HL-60/S4 treated with phorbol 12-myristate 13-acetate at 8.2 ng/mL for 4 days and 3 days (cell line): ENCODE results near the gene DPP6.

Experiments used
- in situ Hi-C: fragments of 300-500 bp; cut with MboI; formaldehyde crosslinking; loops from 2 replicates; pipeline ENCODE4 v1.15.0; 2022; ENCODE audit warnings: low sequenced_read_pairs

The DPP6 gene

GRCh38 chr7:154844955-154845354 lies 792.8 kb downstream of the DPP6 start:
- in situ Hi-C loops, result no loop called here

- in situ Hi-C loops, result no loop called here
Observed at GRCh38 chr7:154848464-154848863, 796.3 kb downstream of the DPP6 start.

GRCh38 chr7:154852205-154852604 lies 800.0 kb downstream of the DPP6 start:
- in situ Hi-C loops, result no loop called here

GRCh38 chr7:154853063-154853726 lies 801.0 kb downstream of the DPP6 start:
- in situ Hi-C loops, result no loop called here

GRCh38 chr7:154853727-154854095 lies 801.5 kb downstream of the DPP6 start:
- in situ Hi-C loops, result no loop called here

- in situ Hi-C loops, result no loop called here
Observed at GRCh38 chr7:154854836-154855235, 802.6 kb downstream of the DPP6 start.

GRCh38 chr7:154855366-154855765 lies 803.2 kb downstream of the DPP6 start:
- in situ Hi-C loops, result no loop called here

GRCh38 chr7:154856733-154857132 lies 804.5 kb downstream of the DPP6 start:
- in situ Hi-C loops, result no loop called here

- in situ Hi-C loops, result no loop called here
Observed at GRCh38 chr7:154857240-154857639, 805.0 kb downstream of the DPP6 start.

GRCh38 chr7:154857728-154858681 lies 805.8 kb downstream of the DPP6 start:
- in situ Hi-C loops, result no loop called here

GRCh38 chr7:154858836-154859537 lies 806.8 kb downstream of the DPP6 start:
- in situ Hi-C loops, result no loop called here

GRCh38 chr7:154859747-154860620 lies 807.8 kb downstream of the DPP6 start:
- in situ Hi-C loops, result no loop called here

- in situ Hi-C loops, result no loop called here
Observed at GRCh38 chr7:154860621-154861375, 808.6 kb downstream of the DPP6 start.

- in situ Hi-C loops, result no loop called here
Observed at GRCh38 chr7:154861589-154861988, 809.4 kb downstream of the DPP6 start.

- in situ Hi-C loops, result no loop called here
Observed at GRCh38 chr7:154862153-154862791, 810.1 kb downstream of the DPP6 start.

GRCh38 chr7:154863766-154864522 lies 811.7 kb downstream of the DPP6 start:
- in situ Hi-C loops, result no loop called here

- in situ Hi-C loops, result no loop called here
Observed at GRCh38 chr7:154864523-154864891, 812.3 kb downstream of the DPP6 start.

- in situ Hi-C loops, result no loop called here
Observed at GRCh38 chr7:154865984-154866685, 813.9 kb downstream of the DPP6 start.
